Neural progenitor cell (in vitro differentiated cells): ENCODE measurements around the gene IGFALS.

Experiments used
- EZH2 ChIP-seq: fragments of 200-600 bp; sonication (generic); IDR thresholded peaks from 2 replicates; pipeline ENCODE4 v1.6.1; 2017; ENCODE audit warnings: antibody characterized with exemption, mild to moderate bottlenecking, moderate library complexity
- TF ChIP-seq, protein P1 (sequence below): fragments of 200-600 bp; sonication (generic); IDR thresholded peaks from 2 replicates; pipeline ENCODE4 v1.5.1; 2017; ENCODE audit warnings: antibody characterized with exemption, mild to moderate bottlenecking

DNA sequence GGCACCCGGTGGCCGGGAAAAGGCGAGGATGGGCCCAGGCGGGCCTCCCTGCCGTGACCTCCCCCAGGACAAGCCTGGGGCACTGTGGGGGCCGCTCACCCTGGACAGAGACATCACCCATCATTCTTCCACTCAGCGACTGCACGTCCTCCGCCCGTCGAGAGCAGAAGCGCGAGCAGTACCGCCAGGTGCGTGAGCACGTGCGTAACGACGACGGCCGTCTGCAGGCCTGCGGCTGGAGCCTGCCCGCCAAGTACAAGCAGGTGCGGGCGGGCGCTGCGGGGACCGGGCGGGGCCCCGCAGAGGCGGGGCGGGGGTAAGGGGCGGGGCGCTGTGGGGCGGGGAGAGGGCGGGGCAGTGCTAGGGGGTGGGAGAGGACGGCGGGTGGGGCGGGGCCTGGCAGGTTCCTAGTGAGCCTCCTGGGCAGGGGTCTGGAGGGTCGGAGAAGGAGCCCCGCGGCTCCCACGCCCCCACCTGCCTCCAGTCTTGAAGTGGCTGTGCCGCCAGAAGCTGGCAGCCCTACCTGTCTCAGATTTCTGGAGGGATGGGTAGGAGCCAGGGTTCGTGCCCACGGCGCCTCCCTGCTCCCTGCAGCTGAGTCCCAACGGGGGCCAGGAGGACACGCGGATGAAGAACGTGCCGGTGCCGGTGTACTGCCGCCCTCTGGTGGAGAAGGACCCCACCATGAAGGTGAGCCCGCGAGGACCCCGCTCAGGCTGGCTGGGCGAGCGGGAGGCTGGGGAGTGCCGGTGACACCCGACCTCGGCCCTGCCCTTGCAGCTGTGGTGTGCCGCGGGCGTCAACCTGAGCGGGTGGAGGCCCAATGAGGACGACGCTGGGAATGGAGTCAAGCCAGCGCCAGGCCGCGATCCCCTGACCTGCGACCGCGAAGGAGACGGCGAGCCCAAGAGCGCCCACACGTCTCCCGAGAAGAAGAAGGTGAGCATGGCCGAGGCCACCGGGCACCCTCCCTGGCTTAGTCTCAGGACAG is 29.7 kb downstream of the IGFALS start:
- TF ChIP-seq, protein P1, sequence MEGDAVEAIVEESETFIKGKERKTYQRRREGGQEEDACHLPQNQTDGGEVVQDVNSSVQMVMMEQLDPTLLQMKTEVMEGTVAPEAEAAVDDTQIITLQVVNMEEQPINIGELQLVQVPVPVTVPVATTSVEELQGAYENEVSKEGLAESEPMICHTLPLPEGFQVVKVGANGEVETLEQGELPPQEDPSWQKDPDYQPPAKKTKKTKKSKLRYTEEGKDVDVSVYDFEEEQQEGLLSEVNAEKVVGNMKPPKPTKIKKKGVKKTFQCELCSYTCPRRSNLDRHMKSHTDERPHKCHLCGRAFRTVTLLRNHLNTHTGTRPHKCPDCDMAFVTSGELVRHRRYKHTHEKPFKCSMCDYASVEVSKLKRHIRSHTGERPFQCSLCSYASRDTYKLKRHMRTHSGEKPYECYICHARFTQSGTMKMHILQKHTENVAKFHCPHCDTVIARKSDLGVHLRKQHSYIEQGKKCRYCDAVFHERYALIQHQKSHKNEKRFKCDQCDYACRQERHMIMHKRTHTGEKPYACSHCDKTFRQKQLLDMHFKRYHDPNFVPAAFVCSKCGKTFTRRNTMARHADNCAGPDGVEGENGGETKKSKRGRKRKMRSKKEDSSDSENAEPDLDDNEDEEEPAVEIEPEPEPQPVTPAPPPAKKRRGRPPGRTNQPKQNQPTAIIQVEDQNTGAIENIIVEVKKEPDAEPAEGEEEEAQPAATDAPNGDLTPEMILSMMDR, result peak; percentile 69
- TF ChIP-seq EZH2, result no peak
